HG03175 (cell line): Measurements from ENCODE around the gene MCCC2.
"Not testable (repeated sequence)": the region's sequence is repeated elsewhere in the genome, so short reads cannot be mapped to it uniquely, and the experiment has no call there.

Experiments
- ATAC-seq: cut with Tn5 transposase; IDR thresholded peaks from one replicate; pipeline ENCODE4 v1.9.1; 2021; ENCODE audit warnings: mild to moderate bottlenecking, moderate library complexity; ENCODE audit not compliant: unreplicated experiment

Gene MCCC2

DNA sequence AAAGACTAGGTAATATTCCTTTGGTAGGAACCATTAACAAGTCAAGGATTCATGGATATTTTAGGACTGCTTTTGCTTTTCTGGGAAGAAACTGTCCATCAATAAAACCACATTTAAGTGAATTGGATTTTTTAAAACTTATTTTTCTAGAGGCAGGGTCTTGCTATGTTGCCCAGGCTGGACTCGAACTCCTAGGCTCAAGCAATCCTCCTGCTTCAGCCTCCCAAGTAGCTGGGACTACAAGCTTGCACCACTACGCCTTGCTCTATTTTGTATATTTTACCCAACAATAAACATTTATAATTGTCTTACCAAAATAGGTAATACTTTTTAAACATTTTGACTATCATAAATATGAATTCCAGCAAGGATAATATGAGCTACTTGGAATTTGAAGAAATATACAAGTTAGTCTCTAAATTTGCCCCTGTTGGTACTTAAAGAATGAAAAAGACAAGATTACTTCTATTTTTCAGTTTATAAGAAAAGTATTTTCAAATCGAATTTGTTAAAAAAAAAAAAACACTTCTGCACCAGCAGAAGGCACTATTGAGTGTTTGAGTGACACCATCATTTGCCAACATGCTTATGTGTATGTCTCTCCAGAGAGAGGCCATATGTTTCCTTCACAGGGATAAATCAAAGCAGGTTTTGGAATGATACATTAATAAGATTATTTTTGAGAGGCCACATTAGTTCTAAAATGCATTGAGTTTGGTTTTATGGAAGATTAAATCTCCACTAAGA, 71.9 kb downstream of the MCCC2 start:
- ATAC-seq: no peak

DNA sequence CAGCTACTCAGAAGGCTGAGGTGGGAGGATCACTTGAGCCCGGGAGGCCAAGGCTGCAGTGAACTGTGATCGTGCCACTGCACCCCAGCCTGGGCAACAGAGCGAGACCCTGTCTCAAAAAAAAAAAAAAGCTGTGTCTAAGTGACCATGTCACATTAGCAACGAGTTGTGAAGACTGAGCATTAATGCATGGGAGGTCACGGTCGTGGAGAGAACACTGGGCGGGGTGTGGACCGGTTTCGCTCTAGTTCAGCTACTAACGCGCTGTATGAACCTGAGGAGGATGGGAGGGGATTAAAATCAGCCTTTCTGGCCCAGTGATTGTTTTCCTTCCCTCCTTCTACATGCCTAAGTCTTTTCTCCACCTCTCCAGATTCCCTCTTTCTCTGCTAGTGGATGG, 75.2 kb downstream of the MCCC2 start:
- ATAC-seq: no peak

DNA sequence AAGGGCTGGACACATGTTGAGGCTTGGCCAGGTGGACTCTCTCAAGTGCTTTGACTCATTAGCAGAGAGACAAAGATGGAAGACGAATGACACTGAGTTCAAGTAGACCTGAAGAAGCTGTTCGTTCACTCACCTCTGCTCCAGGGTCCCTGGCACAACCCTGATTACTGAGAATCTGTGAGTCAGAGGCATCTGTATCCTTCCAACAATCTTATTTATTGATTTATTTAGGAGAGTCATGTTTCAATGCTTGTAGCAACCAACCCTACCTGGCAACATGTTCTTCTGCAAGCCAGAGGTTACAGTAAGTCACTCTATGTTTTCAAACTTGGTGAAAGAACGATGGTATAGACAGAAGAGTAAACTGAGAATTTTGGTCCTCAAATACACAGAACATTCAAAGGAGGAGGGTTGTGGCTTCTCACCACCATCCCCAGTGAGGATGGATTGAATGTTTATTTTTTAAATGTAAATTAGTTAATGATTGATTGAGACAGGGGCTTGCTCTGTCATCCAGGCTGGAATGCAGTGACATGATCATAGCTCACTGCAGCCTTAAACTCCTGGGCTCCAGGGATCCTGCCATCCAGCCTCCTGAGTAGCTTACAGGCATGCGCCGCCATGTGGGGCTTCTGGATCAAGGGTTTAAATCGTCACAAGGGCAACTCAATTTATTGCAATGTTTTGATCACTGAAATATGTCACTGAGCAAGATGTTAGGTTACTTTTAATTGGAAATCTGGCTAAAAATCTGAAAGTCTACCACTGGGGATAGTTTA, 76.2 kb downstream of the MCCC2 start:
- no peak for ATAC-seq

DNA sequence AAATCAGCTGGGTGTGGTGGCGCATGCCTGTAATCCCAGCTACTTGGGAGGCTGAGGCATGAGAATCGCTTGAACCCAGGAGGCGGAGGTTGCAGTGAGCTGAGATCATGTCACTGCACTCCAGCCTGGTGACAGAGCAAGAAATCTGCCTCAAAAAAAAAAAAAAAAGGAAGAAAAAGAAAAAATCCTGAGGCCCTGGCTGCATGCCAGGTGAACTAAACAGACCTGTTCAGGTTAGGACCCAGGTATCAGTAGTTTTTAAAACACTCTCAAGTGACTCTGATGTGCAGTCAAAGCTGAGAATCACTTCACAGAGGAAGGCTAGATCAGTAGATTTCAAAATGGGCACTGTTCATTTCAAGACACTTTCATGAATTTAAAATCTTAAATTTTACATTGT, 77.5 kb downstream of the MCCC2 start:
- ATAC-seq: not testable (repeated sequence)

DNA sequence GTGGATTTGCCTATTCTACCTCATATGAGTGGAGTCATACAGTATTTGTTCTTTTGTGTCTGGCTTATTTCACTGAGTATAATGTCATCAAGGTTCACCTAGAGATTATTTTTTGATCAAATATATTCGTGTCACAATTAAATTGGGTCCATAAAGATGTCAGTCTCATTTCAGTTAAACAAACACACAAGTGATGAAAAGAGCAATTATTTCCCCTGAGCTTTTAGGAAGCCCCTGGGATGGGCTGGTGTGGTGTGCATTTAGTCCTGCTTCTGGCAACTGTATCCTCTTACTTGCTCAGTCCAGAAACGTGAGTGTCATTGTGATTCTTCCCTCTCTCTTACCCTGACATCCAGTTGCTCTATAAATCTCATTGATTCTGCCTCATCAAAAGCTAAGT, 79.2 kb downstream of the MCCC2 start:
- no peak for ATAC-seq

DNA sequence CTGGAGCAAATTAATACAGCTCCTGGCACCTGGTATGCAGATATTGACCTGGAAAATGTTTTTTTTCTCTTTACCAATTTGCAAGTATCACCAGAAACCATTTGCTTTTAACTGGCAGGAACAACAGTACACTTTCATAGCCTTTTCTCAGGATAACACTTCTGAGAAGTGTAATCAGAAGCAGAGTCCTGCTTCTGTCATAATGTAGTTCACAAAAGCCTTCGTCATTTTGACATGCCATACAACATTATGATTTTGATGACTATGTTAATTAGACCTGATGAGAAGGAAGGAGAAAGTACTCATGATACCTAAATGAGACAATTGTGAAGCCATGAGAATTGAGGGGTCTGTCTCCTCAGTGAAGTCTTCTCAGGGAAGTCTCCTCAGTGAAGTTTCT, 90.8 kb downstream of the MCCC2 start:
- ATAC-seq: no peak

DNA sequence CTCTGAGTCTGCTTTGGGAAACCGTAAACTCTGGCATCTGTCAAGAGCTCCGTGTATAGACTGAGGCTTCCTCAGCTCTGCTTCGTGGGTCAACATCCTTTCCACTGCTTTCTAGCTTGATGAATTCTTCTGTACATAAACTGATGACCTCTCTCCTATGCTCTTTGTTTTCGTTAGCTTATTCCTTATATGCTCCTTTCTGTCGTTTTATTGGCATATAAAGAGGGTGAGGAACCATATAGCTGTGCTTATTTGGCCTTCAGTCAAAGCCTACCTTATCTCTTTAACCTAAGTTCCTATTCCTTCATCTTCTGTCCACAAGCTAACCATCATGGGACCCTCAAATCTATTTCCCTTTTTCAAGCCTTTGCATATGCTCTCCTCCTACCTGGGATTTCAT, 92.6 kb downstream of the MCCC2 start:
- no peak for ATAC-seq

DNA sequence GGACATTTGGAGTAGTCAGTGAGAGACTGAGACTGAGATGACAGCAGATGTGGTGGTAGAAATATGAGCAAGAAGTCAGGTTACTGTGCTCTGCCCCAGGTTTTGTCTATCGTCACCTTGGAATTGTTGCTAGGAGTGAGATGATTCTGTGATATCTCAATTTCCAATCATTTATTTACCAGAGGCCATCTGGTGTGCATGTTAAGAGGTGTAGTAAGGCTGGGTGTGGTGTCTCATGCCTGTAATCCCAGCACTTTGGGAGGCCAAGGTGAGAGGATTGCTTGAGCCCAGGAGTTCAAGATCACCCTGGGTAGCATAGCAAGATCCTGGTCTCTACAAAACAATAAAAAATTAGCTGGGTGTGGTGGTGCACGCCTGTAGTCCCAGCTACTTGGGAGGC, 93.4 kb downstream of the MCCC2 start:
- ATAC-seq: no peak

DNA sequence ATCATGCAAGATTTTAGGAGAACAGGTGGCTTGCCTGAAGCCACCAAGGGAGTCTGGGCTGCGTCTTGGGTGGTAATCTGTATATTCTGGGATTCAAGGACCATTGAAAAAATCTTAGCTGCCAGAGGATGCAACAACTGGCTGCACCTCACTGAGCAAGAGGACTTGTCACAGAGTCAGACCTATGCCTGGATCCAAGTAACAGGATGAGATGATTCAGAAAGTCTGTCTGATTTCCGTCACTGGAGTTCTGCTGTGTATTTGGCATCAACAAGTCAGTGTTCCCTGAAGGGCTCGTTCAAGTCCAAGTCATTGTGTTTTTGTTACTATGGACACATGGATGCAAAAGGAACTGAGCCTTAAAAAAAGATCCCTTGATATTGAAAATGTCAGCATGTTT, 94.2 kb downstream of the MCCC2 start:
- ATAC-seq: no peak

DNA sequence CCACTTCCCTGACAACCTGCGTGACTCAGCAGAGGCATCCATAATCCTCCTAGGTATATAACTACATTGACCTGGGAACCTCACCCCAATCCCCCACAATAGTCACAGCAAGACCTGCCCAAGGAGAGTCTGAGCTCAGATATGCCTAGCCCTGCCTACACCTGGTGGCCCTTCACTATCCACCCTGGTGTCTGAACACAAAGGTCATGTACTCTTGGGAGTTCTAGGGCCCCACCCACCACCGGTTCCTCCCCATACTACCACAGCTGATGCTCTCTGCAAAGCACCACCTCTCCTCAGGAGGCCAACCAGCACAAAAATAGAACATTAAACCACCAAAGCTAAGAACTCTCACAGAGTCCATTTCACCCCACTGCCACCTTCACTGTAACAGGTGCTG, 97.2 kb downstream of the MCCC2 start:
- no peak for ATAC-seq

DNA sequence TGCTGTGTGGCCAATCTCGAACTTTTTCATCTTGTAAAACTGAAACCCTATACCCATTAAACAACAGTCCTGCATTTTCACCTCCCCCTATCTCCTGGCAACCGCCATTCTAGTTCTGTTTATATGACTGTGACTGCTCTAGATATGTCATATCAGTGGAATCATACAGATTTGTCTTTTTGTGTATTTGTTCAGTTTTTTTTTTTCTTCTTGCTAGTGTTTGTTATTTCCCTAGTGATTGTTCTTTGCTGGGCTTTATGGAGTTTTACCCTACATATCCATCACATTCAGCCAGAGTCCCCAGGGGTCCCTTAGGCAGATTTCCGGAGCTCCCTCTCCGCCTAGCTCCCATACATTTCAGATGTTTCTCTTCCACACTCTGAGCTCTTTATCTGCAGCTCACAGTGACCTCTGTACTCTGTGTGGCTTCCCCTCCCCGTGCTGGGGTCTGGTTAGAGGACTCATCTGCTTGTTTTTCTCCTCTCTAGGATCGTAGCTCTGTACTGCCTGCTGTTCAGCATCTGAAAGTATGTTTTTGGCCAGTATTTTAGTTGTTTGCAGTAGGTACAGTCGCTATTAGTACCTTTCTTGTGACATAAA, 106.8 kb downstream of the MCCC2 start:
- ATAC-seq: no peak

DNA sequence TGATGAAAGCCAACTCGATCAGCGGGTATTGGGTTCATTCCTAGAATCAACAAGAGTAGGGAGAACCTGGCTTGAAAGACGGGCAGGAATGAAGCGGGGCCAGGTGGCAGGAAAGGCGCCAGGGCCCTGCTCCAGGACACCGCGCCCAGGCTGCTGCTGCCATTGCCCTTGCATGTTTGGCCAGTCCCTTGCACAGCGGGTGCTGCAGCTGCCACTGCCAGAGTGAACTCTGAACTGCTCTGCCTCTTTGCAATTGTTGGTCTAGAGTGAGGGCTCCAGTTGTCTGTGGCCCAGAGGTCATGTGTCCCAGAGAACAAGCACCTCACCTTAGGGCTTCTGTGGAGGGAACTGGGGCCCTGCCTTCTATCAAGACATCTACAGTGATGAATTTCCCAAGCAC, 107.9 kb downstream of the MCCC2 start:
- no peak for ATAC-seq

DNA sequence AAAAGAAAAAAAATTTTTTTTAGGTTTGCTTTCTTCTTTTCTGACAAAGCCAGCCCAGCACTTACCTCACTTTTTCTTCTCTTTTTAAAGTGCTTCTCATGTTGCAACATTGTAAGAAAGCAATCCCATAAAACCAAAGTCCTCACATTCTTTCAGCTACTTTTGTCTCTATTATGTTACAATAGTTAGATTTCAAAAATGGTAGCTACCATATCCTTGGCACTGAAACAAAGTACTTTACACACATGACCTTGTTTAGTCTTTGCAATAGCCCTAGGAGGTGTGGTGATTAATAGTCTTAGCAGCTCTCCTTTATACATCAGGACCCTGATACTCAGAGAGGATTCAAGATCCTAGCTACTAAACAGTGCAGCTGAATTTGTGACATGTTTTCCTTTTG, 108.5 kb downstream of the MCCC2 start:
- no peak for ATAC-seq

DNA sequence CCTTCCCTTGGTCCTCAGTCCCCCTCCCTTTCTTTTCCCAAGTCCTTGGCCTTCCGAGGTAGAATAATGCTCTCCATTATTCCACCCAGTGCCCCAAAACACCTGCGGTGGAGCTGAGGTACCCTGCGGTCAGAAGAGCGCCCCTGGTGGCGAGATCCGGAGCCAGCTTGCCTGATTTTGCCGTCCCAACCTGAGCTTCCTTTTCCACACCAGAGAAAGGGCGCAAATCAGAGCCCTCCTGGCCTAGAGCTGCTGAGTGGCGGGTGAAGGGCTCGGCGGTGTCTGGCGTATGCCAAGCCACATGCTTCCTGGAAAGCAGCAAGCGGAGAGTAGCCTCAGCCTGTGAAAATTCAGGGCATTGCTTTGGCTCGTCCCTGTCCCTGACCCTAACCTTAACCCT, 110.8 kb downstream of the MCCC2 start:
- no peak for ATAC-seq

DNA sequence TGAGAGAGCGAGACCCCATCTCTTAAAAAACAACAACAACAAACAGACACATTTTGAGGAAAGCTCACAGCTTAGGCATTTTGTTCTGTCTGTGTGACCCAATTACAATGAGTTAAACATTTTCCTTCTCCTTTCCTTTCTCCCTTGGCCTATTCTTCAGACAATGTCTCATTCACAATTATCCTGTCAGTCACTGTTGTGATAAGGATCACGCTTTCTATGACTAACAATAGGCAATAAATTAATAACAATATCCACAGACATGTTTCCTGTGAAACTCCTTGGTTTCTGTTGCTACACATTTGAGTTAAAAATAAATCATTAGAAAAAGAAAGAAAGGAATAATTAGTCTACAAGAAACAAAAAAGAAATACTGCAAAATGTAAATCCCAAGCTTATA, 112.1 kb downstream of the MCCC2 start:
- ATAC-seq: no peak

DNA sequence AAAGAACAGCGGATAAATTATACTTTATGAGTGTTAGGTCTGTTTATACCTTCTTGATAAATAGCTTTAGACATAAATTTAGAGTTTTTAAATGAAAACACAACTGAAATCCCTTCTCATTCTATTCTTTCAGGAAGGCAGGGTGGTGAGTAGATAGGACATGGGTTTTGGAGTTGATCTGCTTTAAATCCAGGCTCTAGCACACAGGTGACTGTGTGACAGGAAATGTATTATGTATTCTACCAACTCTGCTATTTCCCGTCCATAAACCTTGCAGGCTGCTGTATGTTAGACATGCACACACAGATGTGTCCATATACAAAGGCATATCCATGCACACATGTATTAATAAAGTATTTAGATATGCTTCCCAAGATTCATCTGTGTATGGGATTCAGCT, 112.6 kb downstream of the MCCC2 start:
- no peak for ATAC-seq

DNA sequence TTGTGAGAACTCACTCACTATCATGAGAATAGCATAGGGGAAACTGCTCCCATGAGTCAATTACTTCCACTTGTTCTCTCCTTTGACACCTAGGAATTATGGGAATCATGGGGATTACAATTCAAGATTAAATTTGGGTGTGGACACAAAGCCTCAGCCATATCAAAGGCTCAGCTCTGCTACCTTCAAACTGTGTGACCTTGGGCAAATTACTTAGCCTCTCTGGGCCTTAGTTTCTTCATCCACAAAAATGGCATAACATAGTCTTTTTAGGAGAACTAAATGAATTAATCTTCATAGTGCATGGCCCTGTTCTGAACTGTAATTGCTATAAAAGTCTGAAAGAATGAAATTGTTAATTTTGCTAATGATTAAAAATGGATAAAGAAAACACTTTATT, 113.7 kb downstream of the MCCC2 start:
- no peak for ATAC-seq

DNA sequence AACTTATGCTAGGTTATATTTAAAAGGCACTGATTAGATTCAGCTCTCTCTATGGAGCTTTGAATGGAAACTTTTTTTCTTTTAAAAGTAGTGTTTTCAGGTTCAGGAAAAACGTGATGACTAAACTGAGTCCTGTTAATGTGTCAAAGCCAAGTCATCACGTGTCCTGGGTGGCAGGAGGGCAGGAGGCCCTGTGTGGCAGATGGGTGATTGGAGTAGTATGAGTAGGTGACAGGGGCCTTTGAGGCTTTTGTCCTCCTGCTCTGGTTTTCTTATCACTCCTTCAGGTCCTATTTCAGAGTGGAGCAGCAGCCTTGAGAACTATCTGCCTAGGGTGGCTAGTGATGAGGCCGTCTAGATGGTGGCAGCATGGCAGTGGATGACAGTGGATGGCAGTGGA, 114.3 kb downstream of the MCCC2 start:
- ATAC-seq: no peak

DNA sequence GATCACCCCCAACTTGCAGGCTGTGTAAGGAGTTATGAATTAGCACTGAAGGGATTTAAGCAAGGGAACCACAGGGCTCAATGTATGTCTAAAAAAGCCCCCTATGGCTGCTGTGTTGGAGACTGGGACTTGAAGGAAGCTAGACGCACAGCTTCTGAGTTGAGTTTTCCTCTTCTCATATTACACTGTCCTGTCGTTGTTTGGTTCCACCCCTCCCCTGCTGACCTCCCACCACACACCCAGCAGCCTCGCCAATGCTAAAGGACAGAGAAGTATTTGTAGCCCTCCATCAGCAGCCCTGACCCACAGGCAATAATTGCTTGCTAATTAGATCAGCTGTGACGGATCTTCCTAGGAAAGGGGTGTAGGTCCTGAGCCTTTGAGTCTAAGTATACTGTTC, 116.8 kb downstream of the MCCC2 start:
- ATAC-seq: no peak

DNA sequence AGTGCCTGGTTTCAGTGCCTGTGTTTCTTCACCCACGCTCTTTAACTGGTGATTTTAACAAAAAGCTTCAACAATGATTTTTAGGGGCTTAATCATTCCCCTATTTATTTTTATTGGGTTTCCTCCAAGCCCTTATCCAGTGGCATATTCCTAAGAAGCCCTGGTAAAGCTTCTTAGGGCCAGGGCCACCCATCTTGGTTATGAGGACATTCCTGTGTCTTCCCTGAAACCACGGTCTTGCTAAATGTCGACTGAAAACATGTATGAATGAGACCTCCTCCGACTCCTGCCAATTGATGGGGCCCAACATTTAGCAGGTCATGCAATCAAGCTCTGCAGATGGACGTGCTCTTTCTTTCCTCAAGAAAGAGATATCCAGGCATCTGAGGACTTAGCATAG, 118.3 kb downstream of the MCCC2 start:
- ATAC-seq: no peak

DNA sequence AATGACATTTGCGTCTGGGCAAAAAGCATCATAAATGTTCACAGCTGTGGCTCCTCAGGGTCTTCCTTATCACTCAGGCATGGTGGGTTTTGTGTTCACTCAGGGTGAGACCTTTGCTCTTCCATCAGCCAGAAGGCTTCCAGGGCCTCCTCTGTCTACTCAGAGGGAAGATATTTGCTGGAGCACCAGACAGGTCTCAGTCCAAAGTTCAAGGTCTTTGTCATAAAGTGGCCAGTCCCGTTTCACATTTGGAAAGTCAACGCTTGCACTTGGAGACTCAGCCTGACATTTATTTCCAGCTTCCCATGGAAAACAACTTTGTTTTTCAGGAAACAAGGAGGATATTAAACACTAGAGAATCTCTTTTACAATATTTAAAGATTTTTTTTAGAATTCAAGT, 119.8 kb downstream of the MCCC2 start:
- ATAC-seq: no peak
